Testis (tissue), 3 donors: ENCODE results near the gene FLYWCH1. TPM values are rescaled to one million over a fixed set of nuclear protein-coding genes. Genes with fewer than 3 reads are reported as not detected.

Experiments used
- DNase-seq: peaks from one replicate; pipeline ENCODE4 v3.0.0-alpha.2; 2019
- H3K27ac ChIP-seq, 2 donors: fragments of 200-600 bp; sonication (generic); one replicate each; pipeline ENCODE4 v1.5.1; 2019
- H3K27me3 ChIP-seq: fragments of 200-600 bp; sonication (generic); one replicate; pipeline ENCODE4 v1.5.1; 2019
- H3K36me3 ChIP-seq: fragments of 200-600 bp; sonication (generic); one replicate; pipeline ENCODE4 v1.5.1; 2017; ENCODE audit warnings: low read depth; ENCODE audit errors: missing control alignments
- H3K4me1 ChIP-seq: fragments of 200-600 bp; sonication (generic); one replicate; pipeline ENCODE4 v1.5.1; 2019
- H3K4me3 ChIP-seq, 2 donors: fragments of 200-600 bp; sonication (generic); one replicate each; pipeline ENCODE4 v1.5.1; 2017 to 2019
- H3K9me3 ChIP-seq: fragments of 200-600 bp; sonication (generic); one replicate; pipeline ENCODE4 v1.5.1; 2017
- CTCF ChIP-seq, 3 experiments: fragments of 450-650 bp in 2 of 3; fragments of 200-600 bp in 1 of 3; sonication (generic) in 1 of 3; IDR thresholded peaks; one replicate each; pipeline ENCODE4 v1.5.1; 2016 to 2019; ENCODE audit warnings: antibody characterized with exemption in 3 of 3, mild to moderate bottlenecking in 2 of 3, moderate library complexity in 1 of 3
- POLR2A ChIP-seq: fragments of 450-650 bp; IDR thresholded peaks from one replicate; pipeline ENCODE4 v1.6.1; 2017; ENCODE audit warnings: antibody characterized with exemption, mild to moderate bottlenecking, moderate library complexity
- WGBS, 2 donors: methylation state at CpG; one replicate each; pipeline ENCODE4 v1.1.5; 2018; 5-methylcytosine and 5-hydroxymethylcytosine counted together
- intact Hi-C: fragments of 100-400 bp; cut with DNase I; formaldehyde crosslinking; loops from one replicate; pipeline ENCODE4 v1.15.1; 2023; ENCODE audit warnings: low total_unique reads
- polyA plus RNA-seq: library from polyadenylated mRNA; stranded (reverse); fragments of 350-450 nt; fragmentation: Illumina TruSeq; extraction: RNeasy Lipid Tissue Mini Kit (QIAGEN cat#74804); gene quantifications from one replicate; pipeline ENCODE4 v1.2.3, GENCODE V29; 2014; ENCODE audit warnings: low read depth, low replicate concordance; ENCODE audit not compliant: insufficient read depth
- total RNA-seq, 2 donors: library from RNA; depleted of rRNA; stranded (reverse); fragments of >200 nt; gene quantifications; one replicate each; pipeline ENCODE4 v1.2.3, GENCODE V29; 2016

Gene FLYWCH1
- total and polyA plus RNA-seq, 3 donors from 2014 or later = 12.5 to 31.0 (median 26.7) TPM

GRCh38 chr16:2975161-2975795 lies 63.5 kb downstream of the FLYWCH1 start:
- no peak for DNase-seq
- Histone ChIP-seq H3K27ac (no peak overlapping the region), H3K4me3 (no peak overlapping the region), H3K9me3 (no peaks in the 10 kb centered on the region), H3K36me3 (no peaks in the 10 kb centered on the region), H3K4me1 (peaks cover 9% of the 10 kb centered on the region), H3K27me3 (no peaks in the 10 kb centered on the region)
- WGBS, 2 donors = 92 to 96% methylated on average over 18 to 28 of the region's 28 CpGs
- TF ChIP-seq CTCF (IDR thresholded peaks at IDR 0.05) (no peak), POLR2A (no peak)
- intact Hi-C loops = no loop called here

- no peak for DNase-seq
- Histone ChIP-seq H3K27ac (no peak overlapping the region), H3K9me3 (no peaks in the 10 kb centered on the region), H3K27me3 (no peaks in the 10 kb centered on the region), H3K4me1 (peaks cover 13% of the 10 kb centered on the region), H3K4me3 (no peak overlapping the region), H3K36me3 (no peaks in the 10 kb centered on the region)
- TF ChIP-seq POLR2A (no peak), CTCF (IDR thresholded peaks at IDR 0.05) (no peak)
- intact Hi-C loops = no loop called here
- WGBS, 2 donors = 76 to 93% methylated on average over 7 of the region's 7 CpGs
Observed at GRCh38 chr16:2976201-2976600, 64.5 kb downstream of the FLYWCH1 start.

GRCh38 chr16:2976673-2977072 lies 64.9 kb downstream of the FLYWCH1 start:
- TF ChIP-seq POLR2A = no peak
- no peak for TF ChIP-seq CTCF (IDR thresholded peaks at IDR 0.05)
- H3K36me3 ChIP-seq = no peaks in the 10 kb centered on the region
- intact Hi-C loops = no loop called here
- 96% methylated on average over 13 to 15 of the region's 15 CpGs for WGBS, 2 donors
- no peaks in the 10 kb centered on the region for H3K9me3 ChIP-seq
- no peak for DNase-seq
- H3K4me3 ChIP-seq = no peak overlapping the region
- H3K27me3 ChIP-seq = no peaks in the 10 kb centered on the region
- H3K4me1 ChIP-seq = peaks cover 18% of the 10 kb centered on the region
- no peak overlapping the region for H3K27ac ChIP-seq

- 85 to 86% methylated on average over 4 to 6 of the region's 6 CpGs for WGBS, 2 donors
- no peak for DNase-seq
- Histone ChIP-seq H3K27me3 (no peaks in the 10 kb centered on the region), H3K4me3 (no peak overlapping the region), H3K4me1 (peaks cover 20% of the 10 kb centered on the region), H3K9me3 (no peaks in the 10 kb centered on the region), H3K36me3 (no peaks in the 10 kb centered on the region), H3K27ac (no peak overlapping the region)
- intact Hi-C loops = no loop called here
- no peak for TF ChIP-seq CTCF (IDR thresholded peaks at IDR 0.05)
- no peak for TF ChIP-seq POLR2A
Observed at GRCh38 chr16:2977440-2977839, 65.7 kb downstream of the FLYWCH1 start.

GRCh38 chr16:2979669-2980226 lies 68.0 kb downstream of the FLYWCH1 start:
- no peaks in the 10 kb centered on the region for H3K27me3 ChIP-seq
- WGBS, 2 donors = 1 to 5% methylated on average over 32 to 43 of the region's 43 CpGs
- intact Hi-C loops = no loop called here
- H3K4me1 ChIP-seq = peaks cover 20% of the 10 kb centered on the region
- peak overlapping the region in 1 of 2 donors; percentile 89 for H3K27ac ChIP-seq
- no peaks in the 10 kb centered on the region for H3K36me3 ChIP-seq
- H3K4me3 ChIP-seq = peak overlapping the region; percentile 76 to 77
- TF ChIP-seq CTCF (IDR thresholded peaks at IDR 0.05) (no peak), POLR2A (no peak)
- H3K9me3 ChIP-seq = no peaks in the 10 kb centered on the region
- no peak for DNase-seq
